ENCODE measurements around the gene SNAP23. TPM values are rescaled to one million over a fixed set of nuclear protein-coding genes. Genes with fewer than 3 reads are reported as not detected.

SNAP23 gene
- total RNA-seq = 247 and 250 TPM in 2 replicates

DNA sequence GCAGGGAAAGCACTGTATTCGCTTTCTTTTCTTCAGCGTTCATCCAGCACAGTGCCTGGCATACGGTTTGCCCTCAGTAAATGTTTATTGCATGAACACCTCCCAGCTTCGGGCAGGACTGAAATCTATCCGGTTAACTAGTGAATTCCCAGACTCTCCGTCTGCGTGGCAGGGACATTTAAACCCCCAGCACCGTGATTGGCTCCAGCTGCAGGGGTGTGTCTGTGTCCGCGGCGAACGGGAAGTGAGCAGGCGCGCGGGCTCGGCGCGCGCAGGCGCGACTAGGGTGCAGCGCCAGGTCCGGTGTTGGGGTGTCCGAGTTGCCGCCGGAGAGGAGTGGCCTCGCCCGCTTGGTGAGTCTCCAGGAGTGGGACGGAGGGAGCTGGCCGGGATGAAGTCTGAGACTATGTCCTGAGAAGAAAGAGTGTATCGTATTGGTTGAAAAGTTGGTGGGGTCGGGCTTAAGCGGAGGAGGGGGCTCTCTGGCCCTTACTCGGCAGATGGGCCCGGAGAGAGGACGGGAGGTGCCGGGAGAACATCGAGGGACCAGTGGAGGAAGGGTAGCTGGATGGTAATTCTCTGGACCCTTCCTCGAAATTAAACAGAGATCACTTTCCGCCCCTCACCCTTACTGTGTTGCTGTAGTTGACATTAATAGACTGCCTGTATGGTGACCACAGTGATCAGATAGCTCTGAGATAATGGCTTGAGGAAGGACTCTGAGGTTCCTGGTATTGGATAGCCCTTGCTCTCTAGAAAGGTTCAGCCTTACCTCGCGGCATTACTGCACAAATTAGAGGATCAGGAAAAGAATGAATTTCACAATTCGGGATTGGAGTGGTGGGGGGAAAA is at the start of gene SNAP23:
Gene SNAP23 (plus strand): TSS at position 274 of the 852 bp plus-strand sequence. CDS start 16,213 bp downstream, outside the sequence.

DNA sequence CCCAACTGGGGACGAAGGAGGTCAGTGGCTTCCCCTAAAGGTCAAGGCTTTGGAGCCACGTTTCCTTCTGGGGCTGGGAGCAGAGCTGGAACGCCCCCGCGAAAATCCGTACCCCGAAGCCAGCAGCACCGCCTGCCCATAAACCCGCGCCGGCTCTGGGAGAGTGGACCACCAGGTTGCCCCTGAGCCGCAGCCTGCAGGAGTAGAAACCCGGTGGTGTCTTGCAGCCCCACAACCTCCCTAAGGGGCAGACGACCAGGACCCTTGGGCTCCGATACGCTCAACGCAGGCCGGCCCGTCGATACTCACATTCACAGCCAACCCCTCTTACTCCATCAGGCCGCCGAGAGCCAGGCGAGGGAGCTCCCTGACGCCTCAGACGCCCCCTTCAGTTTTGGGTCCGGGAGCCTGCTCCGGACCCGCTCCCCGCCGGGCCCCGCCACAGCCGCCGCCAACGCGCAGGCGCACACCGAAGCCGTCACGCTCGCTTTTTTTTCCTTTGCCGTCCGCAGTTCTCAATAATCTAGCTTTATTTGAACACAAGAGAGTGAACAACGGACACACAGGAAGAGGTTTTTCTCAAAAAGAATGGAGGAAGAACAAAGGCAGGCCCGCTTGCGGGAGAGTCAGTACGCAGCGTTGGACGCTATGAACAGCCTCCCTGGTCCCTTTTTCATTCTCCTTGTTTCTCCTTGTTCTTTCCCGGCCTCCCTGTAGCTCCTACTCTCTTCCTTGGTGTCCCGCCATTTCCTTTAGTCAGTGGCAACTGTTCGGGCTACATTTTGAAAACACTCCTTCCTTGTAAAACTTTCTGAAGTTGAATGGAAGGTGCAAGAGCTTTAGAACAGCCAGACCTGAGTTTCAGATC is 4.5 kb upstream of the SNAP23 start, which contains the start of gene ZNF106:
Gene ZNF106 (minus strand): TSS at position 471 of the 868 bp plus-strand sequence. CDS start 18,852 bp downstream, outside the sequence.

DNA sequence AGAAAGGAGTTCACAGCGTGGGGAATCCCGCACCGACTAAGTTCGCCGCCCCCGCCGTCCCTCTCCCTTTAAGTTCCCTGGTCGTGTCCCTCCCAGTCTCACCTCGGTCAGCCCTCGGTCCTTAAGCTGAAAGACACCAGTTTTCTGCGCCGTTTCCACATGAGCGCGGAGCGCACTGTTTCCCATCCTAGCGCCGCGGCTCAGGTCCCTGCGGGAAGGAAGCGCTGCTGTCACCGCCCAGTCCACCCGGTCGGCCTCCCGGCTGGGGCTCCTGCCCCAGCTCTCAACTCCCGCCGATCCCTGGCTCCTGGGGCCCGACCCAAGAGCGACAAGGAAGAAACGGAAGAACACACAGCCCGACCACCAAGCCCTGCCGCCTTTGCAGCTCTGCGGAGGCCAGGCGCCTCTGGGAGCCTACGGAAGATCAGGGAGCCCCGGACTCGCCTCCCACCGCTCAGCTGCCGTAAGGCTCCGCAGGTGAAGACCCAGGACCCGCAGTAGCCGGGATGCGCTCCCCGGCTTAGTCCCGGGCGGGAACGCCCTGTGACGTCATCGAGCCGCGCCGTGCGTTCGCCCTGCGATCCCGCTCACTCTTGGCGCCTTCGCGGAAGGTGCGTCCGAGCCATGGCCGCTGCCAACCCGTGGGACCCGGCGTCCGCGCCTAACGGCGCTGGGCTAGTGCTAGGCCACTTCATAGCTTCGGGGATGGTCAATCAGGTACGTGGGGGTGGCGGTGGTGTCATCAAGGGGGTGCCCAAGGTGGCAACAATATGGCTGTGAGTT is 53.0 kb downstream of the SNAP23 start, which contains the start of the genes HAUS2 and LRRC57:
Gene HAUS2 (plus strand): TSS at position 590 of the 783 bp plus-strand sequence. CDS start 35 bp downstream, at position 625.
Gene LRRC57 (minus strand): TSS at position 545 of the 783 bp plus-strand sequence. CDS start 359 bp downstream, at position 186.

DNA sequence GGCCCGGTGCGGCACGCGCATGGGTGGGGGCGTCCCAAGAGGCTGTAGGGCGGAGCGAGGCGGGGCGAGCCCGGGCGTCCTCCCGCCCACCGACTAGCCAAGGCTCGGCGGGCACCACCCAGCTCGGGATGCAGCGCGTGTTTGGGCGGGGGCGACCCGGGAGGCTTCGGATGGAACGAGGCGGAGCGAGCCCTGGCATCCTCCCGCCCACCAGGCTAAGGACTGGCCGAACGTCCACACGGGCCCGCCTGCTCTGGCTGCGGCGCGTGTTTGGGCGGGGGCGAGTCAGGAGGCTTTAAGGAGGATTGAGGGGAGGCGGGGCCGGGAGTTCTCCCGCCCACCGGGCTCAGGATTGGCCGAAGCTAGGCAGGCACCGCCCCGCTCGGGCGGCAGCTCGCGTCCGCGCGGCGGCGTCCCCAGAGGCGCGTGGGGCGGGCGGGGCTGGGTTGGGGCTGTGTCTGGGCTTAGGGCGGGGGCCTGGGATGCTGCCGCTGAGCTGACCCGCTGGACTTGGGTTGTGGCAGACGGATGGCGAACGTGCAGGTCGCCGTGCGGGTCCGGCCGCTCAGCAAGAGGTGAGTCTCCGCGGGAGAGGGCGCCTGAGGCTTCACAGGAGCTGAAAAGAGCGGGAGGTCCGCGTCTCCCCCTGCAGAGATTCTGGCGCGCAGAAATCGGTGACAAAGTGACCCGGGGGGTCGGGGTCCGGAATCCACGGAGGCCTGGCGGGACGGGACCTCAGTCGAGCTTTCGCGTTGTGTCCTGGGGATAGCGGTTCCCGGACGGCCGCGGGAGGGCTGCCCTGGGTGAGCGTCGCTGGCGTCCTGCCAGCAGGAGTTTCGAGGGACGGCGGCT is 80.0 kb downstream of the SNAP23 start, which contains the start of gene STARD9:
Gene STARD9 (plus strand): TSS at position 419 of the 852 bp plus-strand sequence. CDS start 110 bp downstream, at position 529.

Other genes with a start within 250 kb of the SNAP23 start
- 16.2 and 20.0 TPM in 2 replicates for gene GANC, start 222.4 kb upstream of the SNAP23 start, total RNA-seq
- 54.5 and 63.8 TPM in 2 replicates for gene TMEM87A, start 222.2 kb upstream of the SNAP23 start, total RNA-seq
- gene CAPN3, start 136.1 kb upstream of the SNAP23 start, total RNA-seq = 0.27 and 0.57 TPM in 2 replicates
- 103 and 107 TPM in 2 replicates for gene ZNF106, start 4.5 kb upstream of the SNAP23 start, total RNA-seq
- gene LRRC57, start 53.2 kb downstream of the SNAP23 start, total RNA-seq = 25.0 and 28.4 TPM in 2 replicates
- gene HAUS2, start 53.2 kb downstream of the SNAP23 start, total RNA-seq = 71.7 and 83.9 TPM in 2 replicates
- 13.2 and 15.2 TPM in 2 replicates for gene STARD9, start 80.0 kb downstream of the SNAP23 start, total RNA-seq
- gene CDAN1, start 241.5 kb downstream of the SNAP23 start, total RNA-seq = 9.0 and 13.0 TPM in 2 replicates

All from thoracic aorta endothelial cell (primary cell).